Measurements from ENCODE around the gene TRPM2.

The TRPM2 gene

DNA sequence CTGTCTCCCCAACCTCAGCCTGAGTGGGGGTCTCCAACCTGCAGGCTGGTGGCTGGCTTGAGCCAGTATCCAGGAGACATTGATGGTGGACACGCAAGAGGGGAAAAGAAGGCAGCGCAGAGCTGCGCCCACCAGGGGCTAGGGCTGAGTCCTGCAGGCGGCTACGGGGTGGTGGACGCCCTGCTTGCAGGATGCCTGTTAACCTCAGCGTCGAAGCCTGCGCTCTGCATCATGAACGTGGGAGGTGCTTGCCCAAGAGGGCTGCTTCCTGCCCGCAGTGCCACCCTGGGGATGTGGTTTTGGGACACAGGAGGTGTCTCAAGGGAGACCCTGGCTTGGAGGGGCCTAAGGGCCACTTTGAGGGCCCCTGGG, 25.8 kb upstream of the TRPM2 start:
- H3K27ac ChIP-seq = no peak overlapping the region
- TF ChIP-seq ZFX (IDR thresholded peaks at IDR 0.05) = no peak
- TF ChIP-seq, protein P1, sequence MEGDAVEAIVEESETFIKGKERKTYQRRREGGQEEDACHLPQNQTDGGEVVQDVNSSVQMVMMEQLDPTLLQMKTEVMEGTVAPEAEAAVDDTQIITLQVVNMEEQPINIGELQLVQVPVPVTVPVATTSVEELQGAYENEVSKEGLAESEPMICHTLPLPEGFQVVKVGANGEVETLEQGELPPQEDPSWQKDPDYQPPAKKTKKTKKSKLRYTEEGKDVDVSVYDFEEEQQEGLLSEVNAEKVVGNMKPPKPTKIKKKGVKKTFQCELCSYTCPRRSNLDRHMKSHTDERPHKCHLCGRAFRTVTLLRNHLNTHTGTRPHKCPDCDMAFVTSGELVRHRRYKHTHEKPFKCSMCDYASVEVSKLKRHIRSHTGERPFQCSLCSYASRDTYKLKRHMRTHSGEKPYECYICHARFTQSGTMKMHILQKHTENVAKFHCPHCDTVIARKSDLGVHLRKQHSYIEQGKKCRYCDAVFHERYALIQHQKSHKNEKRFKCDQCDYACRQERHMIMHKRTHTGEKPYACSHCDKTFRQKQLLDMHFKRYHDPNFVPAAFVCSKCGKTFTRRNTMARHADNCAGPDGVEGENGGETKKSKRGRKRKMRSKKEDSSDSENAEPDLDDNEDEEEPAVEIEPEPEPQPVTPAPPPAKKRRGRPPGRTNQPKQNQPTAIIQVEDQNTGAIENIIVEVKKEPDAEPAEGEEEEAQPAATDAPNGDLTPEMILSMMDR (conservative IDR thresholded peaks at IDR 0.05) = no peak

DNA sequence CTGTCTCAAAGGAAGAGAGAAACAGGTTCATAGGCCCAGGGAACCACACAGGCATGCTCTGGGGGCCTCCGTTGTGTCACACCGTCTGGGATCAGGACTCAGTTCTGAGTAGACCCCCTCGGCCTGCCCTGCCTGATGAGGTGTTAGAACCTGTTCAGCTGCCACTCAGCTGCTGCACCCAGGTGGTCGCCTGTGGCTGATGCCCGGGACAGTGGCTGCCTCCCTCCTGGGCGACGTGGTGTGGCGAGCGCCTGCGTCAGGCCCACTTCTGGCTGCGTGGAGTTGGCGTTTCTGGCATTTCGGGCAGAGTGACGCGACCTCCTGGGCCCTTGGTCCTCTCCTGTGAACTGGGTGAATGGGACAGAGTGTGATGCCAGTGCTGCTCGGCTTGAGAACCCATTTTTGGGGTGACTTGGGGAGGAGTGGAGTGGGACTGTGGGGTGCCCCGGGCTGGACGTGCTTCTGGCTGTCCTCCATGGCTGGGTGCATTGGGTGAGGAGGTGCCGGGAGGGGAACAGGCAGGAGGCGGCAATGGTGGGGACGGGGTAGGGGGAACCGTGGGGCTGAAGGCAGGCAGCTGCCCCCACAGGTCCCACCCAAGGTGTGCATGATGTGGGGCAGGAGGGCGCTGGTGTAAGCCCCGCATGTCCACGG, 25.1 kb upstream of the TRPM2 start:
- H3K27ac ChIP-seq = no peak overlapping the region
- TF ChIP-seq ZFX (IDR thresholded peaks at IDR 0.05) = no peak
- TF ChIP-seq, protein P1 (conservative IDR thresholded peaks at IDR 0.05) = no peak

DNA sequence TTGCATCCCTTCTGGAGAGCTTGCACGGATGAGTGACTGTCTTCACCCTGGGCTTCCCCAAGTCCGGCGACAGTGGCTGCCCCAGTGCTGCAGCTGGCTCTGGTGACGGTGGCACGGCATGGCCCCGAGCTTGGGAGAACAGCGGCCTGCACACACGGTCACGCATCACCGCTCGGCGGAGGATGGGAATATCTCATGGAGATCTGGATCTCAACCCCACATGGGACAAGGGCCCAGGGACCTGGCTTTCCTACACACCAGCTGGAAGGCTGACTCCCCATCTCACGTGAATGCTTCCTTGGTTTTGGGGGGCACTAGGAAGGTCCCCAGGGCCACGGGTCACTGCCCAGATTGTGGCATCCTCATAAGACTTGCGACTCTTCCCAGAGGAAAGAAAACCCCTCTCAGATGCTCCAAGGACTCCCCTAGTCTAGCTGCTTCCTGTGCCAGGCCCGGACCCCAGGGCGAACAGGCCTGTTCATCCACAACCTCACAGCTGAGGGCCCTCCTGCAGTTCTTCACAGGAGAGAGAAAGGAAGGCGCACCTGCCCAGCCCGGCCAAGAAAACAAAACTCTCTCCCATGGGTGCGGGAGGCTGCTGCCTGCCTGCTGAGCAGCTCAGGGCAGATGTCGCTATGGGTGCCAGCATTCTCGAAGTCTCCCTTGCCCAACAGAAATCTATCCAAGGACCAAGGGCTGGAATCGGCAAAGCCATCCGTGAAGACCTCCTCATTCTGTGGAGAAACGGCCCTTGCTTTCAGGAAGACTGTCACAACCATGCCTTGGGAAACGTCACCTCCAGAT, 24.1 kb upstream of the TRPM2 start:
- TF ChIP-seq, protein P1 (conservative IDR thresholded peaks at IDR 0.05) = no peak
- TF ChIP-seq ZFX (IDR thresholded peaks at IDR 0.05) = no peak
- no peak overlapping the region for H3K27ac ChIP-seq

DNA sequence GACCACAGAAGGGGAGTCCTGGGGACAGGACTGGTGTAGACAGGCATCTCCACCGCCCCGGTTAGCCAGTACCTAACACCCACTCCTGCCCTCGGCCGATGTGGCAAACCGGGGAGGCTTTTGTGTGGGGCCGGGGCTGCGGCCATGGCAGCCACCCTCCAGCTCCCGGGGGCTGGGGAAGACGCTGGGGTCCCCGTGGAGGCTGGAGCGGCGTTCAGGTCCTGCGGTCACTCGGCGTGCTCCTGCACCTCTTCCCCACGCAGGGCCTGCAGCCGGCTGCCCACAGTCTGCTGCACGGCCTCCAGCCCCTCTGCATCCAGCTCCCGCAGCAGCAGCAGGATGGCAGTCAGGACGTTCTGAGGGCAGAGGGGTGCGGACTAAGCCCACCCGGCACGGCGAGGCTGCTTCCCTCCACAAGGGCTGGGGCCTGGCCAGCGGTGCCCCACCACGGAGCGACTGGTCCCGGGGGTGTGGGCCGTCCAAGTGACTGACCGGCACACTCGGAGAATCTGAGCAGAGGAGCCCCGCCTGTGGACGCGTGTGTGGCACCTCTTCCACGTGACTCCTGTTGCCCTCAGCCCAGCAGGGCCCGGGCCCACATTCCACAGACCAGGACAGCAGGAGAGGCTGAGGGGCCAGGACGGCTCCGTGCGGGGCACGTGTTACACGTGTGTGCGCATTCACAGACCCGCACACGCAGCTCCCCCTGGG, 23.3 kb upstream of the TRPM2 start:
- TF ChIP-seq ZFX (IDR thresholded peaks at IDR 0.05) = no peak
- TF ChIP-seq, protein P1 (conservative IDR thresholded peaks at IDR 0.05) = no peak
- H3K27ac ChIP-seq = no peak overlapping the region

DNA sequence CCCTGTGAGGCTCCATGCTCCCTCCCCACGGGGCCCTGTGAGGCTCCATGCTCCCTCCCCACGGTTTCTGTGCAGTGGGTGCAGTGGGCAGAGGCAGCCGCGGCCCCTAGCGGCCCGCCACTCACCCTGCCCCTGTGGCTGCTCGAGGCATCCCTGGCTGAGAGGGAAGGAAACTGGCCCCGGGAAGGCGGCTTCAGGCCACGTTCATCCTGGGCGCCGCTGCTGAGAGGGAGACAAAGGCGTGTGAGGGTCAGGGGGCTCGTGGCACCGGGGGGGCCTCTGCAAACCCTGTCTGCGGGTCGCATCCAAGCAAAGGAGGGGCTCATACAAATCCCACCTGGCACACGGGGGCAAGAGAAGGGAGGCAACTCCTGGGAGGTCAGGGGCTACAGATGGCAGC, 22.7 kb upstream of the TRPM2 start:
- H3K27ac ChIP-seq = no peak overlapping the region
- TF ChIP-seq, protein P1 (conservative IDR thresholded peaks at IDR 0.05) = no peak
- TF ChIP-seq ZFX (IDR thresholded peaks at IDR 0.05) = no peak

DNA sequence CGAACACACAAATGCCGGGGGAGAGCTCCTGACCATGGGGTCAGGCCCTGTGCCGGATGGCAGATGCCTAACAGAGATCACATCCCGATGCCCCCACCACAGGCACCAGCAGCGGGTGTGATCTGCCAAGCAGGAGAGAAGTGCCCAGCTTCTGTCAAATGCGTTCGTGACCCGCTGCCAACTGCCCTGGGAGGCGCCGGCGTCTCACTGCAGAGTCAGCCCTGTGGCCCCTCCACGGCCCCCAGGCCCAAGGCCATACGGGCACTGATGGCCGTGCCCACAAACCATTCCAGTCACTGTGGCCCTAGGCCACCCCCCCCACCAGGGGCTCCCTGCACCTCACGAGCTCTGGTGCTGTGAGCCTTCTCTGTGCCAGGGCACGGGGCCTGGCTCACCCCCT, 22.2 kb upstream of the TRPM2 start:
- TF ChIP-seq, protein P1 (conservative IDR thresholded peaks at IDR 0.05) = no peak
- no peak for TF ChIP-seq ZFX (IDR thresholded peaks at IDR 0.05)

More for the DNA sequence above, 22.2 kb upstream of the TRPM2 start:
- no peak overlapping the region for H3K27ac ChIP-seq

Data from C4-2B (cell line).